Upper lobe of left lung (tissue), 6 donors: ENCODE results near the gene FAM53A. TPM values are rescaled to one million over a fixed set of nuclear protein-coding genes. Genes with fewer than 3 reads are reported as not detected.
A peak's percentile ranks its signal among the peaks of the same experiment; 100 is the strongest.

Experiments used
- ATAC-seq, 2 donors: fragments of 200-7000 bp; cut with Tn5 transposase; one replicate each; pipeline ENCODE4 v1.9.1; 2022; ENCODE audit warnings: mild to moderate bottlenecking in 2 of 2, moderate library complexity in 2 of 2; ENCODE audit not compliant: low FRiP score in 2 of 2
- DNase-seq, 2 donors: peaks; one replicate each; pipeline ENCODE4 v3.0.0-alpha.2; 2019 to 2020
- H3K27ac ChIP-seq, 4 donors: fragments of 200-600 bp; sonication (generic); one replicate each; pipeline ENCODE4 v1.5.1; 2016 to 2019
- H3K27me3 ChIP-seq, 4 donors: fragments of 200-600 bp; sonication (generic); one replicate each; pipeline ENCODE4 v1.5.1; 2017 to 2019
- H3K36me3 ChIP-seq, 4 donors: fragments of 200-600 bp; sonication (generic); one replicate each; pipeline ENCODE4 v1.5.1; 2016 to 2019
- H3K4me1 ChIP-seq, 4 donors: fragments of 200-600 bp; sonication (generic); one replicate each; pipeline ENCODE4 v1.5.1; 2018 to 2019
- H3K4me3 ChIP-seq, 4 donors: fragments of 200-600 bp; sonication (generic); one replicate each; pipeline ENCODE4 v1.5.1; 2017 to 2019; ENCODE audit warnings: mild to moderate bottlenecking in 2 of 4, moderate library complexity in 1 of 4
- H3K9me3 ChIP-seq, 4 donors: fragments of 200-600 bp; sonication (generic); one replicate each; pipeline ENCODE4 v1.5.1; 2018 to 2019
- EP300 ChIP-seq, 4 donors: sonication (generic); formaldehyde crosslinking; IDR thresholded peaks; one replicate each; pipeline ENCODE4 v1.5.1; 2017; ENCODE audit warnings: antibody characterized with exemption in 4 of 4, control low read depth in 2 of 4
- POLR2A ChIP-seq, 4 donors: fragments of 450-650 bp; IDR thresholded peaks; one replicate each; pipeline ENCODE4 v1.5.1; 2016 to 2017; ENCODE audit warnings: antibody characterized with exemption in 4 of 4, mild to moderate bottlenecking in 2 of 4
- POLR2AphosphoS5 ChIP-seq, 2 donors: sonication (generic); formaldehyde crosslinking; IDR thresholded peaks; one replicate each; pipeline ENCODE4 v1.5.1; 2017; ENCODE audit warnings: antibody characterized with exemption in 2 of 2
- WGBS, 2 donors: methylation state at CpG; one replicate each; pipeline ENCODE4 v1.1.5; 2017 to 2018; 5-methylcytosine and 5-hydroxymethylcytosine counted together
- total RNA-seq, 6 donors: library from RNA; depleted of rRNA in 4 of 6; stranded (reverse); fragments of >200 nt in 4 of 6; gene quantifications; one replicate each; pipeline versions ENCODE4 v1.1.0 to v1.2.1, GENCODE V29; 2016 to 2021
- TF ChIP-seq, protein P1 (sequence below), 6 experiments: fragments of 450-650 bp in 4 of 6; fragments of 200-600 bp in 2 of 6; sonication (generic) in 2 of 6; IDR thresholded peaks; one replicate each; pipeline ENCODE4 v1.5.1; 2016 to 2019; ENCODE audit warnings: antibody characterized with exemption in 6 of 6
- donor health status: DM: no; HTN: no; CAD: no; lungs with moderate emphysema.
- donor health status: DM: no; HTN: yes; CAD: no; lungs with severe emphysema.

Gene FAM53A
- total RNA-seq, 6 donors from 2014 or later, result 0.59 to 17.8 (median 2.5) TPM

DNA sequence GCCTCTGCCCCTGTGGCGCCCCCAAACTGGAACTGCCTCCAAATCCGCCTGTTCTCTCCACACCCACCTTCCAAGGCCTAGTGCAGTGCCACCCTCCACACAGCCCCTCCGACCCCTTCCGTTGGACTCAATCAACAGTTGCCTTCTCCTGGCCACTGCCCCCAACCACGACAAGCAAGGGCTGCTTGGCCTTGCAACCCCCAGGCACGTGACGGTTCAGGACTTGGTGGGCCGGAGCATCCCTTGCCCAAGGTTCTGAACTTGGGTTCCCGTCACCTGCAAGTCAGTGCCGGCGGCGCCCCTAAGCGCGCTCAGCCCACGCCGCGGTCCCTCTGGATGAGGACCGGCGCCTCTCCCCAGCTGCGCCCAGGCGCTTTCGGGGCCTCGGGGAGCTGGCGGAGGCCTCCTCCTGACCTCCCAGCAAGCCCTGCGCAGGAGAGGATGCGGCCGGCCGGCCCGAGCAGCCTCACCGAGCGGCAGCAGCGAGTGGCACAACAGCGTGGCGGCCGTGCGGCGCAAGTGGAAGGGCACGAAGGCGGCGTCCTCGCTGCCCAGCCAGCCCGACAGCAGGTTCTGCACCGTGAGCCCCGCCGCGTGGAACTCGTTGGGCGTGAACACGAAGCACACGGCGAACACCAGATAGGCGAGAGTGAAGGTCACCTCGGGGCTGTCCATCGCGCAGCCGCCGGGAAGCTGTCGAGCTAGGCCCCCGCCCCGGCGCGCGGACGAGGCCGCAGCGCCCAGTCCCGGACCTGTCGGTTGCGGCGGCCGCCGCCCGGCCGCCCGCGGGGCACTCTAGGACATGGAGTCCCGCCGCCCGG is 36.3 kb upstream of the FAM53A start:
- DNase-seq (peak; percentile 65 to 93), ATAC-seq (peak; percentile 20 to 49)
- peak overlapping the region; percentile 51 to 83 (median 76) for H3K4me3 ChIP-seq
- H3K4me1 ChIP-seq, result peaks cover 18 to 45% (median 31%) of the 10 kb centered on the region in 4 donors
- TF ChIP-seq EP300 (IDR thresholded peaks at IDR 0.05) (no peak), POLR2A (IDR thresholded peaks at IDR 0.05) (peak in 2 of 4 donors; percentile 47 to 62), POLR2AphosphoS5 (IDR thresholded peaks at IDR 0.05) (peak; percentile 23 to 51)
- peak overlapping the region; percentile 89 to 96 (median 94) for H3K27ac ChIP-seq
- no peaks in the 10 kb centered on the region for H3K27me3 ChIP-seq
- 1 to 3% methylated on average over 17 to 31 of the region's 79 CpGs for WGBS, 2 donors
- H3K36me3 ChIP-seq, result peaks cover 0 to 25% (median 14%) of the 10 kb centered on the region in 4 donors
- H3K9me3 ChIP-seq, result no peaks in the 10 kb centered on the region

DNA sequence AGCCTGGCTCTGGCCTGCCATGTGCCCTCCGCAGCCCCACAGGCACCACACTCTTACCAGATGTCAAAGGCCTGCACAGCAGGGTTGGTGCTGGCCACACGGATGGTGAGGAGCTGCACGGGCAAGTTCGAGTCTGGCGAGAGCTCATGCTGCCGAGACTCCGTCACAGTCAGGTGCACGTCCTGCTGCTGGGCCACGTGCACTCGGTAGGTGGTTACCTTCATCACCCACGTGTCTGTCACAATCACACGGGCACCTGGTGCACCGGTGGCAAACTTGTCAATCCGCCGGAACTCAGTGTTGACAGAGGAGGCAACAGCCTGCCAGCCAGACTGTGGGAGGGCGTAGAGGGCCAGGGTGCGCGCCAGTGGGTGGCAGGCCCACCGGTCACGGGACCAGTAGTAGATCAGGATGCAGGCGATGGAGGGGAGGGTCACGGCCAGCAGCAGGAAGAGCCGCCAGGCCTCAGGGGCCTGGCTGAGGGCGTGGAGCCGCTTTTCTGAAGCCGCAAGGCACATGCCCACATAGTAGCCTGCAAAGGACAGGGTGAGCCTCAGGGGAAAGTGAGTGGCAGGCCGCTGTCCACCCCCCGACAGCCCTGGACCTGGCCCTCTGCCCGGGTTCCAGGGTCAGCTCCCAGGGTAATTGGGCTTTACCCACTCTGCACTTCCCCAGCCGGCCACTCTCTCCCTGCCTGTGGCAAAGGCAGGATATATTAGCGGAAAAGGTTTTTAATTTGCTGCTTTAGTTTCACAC is 34.2 kb upstream of the FAM53A start:
- no peak for ATAC-seq
- H3K4me3 ChIP-seq, result no peak overlapping the region

DNA sequence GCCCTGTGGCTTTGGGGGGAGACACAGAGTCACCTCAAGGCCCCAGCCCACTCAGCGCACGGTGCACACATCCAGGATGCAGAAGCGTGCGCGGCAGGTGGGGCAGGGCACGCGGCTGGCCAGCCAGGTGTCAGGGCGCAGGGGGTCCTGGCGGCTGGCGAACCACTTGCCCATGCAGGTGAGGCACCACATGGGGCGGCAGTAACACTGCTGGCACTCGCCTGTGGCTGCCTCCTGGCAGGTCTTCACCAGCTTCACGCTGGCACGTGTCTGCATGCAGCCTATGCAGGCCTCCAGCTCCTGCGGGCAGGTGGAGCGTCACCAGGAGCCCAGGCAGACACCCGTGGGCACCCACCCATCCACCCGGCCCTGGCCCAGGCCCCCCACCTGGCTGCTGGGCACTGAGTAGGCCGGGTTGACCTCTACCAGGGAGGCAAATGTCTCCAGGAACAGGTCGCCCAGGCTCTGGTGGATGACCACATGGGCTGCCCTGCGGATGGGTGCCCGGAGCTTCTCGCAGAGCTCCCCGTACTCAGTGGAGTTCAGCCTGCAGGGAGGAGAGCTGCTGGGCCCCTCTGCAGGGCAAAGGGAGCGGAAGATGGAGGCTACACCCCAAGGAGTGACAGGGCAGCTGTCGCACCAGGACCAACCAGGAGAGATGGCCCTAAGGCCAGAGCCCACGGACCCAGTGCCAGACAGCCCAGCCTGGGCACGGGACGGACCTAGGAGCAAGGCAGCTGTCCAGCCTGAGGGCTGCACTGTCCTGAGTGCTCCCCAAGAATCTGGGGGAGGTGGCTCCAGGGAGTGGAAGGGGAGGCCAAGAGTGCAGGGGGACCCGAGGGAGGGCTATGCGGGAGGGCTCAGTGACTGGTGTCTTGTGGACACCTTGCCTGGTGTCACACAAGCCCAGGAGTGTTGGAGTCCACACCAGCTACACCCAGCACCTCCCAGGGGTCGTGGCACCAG is 33.3 kb upstream of the FAM53A start:
- peaks cover 0 to 25% (median 12%) of the 10 kb centered on the region in 4 donors for H3K36me3 ChIP-seq
- H3K27me3 ChIP-seq, result no peaks in the 10 kb centered on the region
- TF ChIP-seq EP300 (IDR thresholded peaks at IDR 0.05), result no peak
- no peak for TF ChIP-seq POLR2A (IDR thresholded peaks at IDR 0.05)
- no peak for TF ChIP-seq POLR2AphosphoS5 (IDR thresholded peaks at IDR 0.05)
- TF ChIP-seq, protein P1, sequence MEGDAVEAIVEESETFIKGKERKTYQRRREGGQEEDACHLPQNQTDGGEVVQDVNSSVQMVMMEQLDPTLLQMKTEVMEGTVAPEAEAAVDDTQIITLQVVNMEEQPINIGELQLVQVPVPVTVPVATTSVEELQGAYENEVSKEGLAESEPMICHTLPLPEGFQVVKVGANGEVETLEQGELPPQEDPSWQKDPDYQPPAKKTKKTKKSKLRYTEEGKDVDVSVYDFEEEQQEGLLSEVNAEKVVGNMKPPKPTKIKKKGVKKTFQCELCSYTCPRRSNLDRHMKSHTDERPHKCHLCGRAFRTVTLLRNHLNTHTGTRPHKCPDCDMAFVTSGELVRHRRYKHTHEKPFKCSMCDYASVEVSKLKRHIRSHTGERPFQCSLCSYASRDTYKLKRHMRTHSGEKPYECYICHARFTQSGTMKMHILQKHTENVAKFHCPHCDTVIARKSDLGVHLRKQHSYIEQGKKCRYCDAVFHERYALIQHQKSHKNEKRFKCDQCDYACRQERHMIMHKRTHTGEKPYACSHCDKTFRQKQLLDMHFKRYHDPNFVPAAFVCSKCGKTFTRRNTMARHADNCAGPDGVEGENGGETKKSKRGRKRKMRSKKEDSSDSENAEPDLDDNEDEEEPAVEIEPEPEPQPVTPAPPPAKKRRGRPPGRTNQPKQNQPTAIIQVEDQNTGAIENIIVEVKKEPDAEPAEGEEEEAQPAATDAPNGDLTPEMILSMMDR (IDR thresholded peaks at IDR 0.05), result no peak
- 95 to 96% methylated on average over 11 to 22 of the region's 32 CpGs for WGBS, 2 donors
- peaks cover 34 to 61% (median 40%) of the 10 kb centered on the region in 4 donors for H3K4me1 ChIP-seq
- no peak for ATAC-seq
- no peak overlapping the region for H3K27ac ChIP-seq
- H3K9me3 ChIP-seq, result no peaks in the 10 kb centered on the region
- no peak overlapping the region for H3K4me3 ChIP-seq
- DNase-seq, result peak in 1 of 2 donors; percentile 78

More for the DNA sequence above, 34.2 kb upstream of the FAM53A start:
- TF ChIP-seq EP300 (IDR thresholded peaks at IDR 0.05) (no peak), POLR2A (IDR thresholded peaks at IDR 0.05) (no peak)
- WGBS, 2 donors, result 81 to 86% methylated on average over 27 to 28 of the region's 31 CpGs
- H3K9me3 ChIP-seq, result no peaks in the 10 kb centered on the region
- no peaks in the 10 kb centered on the region for H3K27me3 ChIP-seq
- DNase-seq, result peak in 1 of 2 donors; percentile 72
- peaks cover 0 to 25% (median 12%) of the 10 kb centered on the region in 4 donors for H3K36me3 ChIP-seq
- H3K4me1 ChIP-seq, result peaks cover 31 to 60% (median 45%) of the 10 kb centered on the region in 4 donors
- no peak overlapping the region for H3K27ac ChIP-seq

DNA sequence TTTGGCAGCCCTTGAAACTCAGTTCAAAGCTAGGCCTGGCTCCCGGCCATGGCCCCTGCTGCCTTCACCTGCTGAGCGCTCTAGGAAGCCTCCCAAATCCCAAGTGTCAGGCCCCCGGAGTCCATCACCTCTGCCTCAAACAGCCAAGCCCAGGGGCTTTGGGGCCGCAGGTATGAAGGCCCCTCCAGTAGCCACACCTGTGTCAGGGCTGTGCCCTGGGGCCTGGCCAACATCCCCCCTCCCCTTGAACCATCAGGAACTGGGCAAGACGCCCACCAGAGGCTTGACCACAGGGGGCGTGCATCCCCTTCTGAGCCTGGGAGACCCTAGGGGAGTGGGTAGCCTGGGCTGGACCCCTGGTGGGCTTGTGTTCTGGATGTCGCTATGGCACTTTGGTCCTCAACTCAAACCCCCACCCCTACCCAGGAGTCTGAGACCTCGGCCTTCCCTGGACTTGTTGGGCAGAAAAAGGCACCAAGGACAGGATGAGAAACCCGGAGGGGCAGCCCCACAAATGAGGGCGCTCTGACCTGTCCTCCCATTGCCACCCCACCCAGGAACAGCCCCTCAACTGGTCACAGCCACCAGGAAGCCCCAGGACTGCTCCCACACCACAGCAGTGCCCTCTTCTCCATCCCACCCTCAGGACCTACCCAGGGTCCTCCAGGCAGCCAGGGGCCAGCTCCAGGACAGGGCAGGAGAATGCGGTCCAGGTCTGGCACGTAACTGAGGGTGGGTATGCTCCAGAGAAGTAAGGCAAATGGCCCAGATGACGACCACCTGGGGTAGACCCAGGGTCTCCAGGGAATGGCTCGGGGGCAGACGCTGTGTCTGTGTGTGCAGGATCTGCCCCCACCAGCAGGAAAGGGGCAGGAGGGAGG is 32.2 kb upstream of the FAM53A start:
- ATAC-seq (no peak), DNase-seq (peak in 1 of 2 donors; percentile 9)
- Histone ChIP-seq H3K4me3 (no peak overlapping the region), H3K36me3 (peaks cover 0 to 25% (median 12%) of the 10 kb centered on the region in 4 donors), H3K9me3 (no peaks in the 10 kb centered on the region), H3K4me1 (peaks cover 27 to 50% (median 31%) of the 10 kb centered on the region in 4 donors), H3K27ac (no peak overlapping the region), H3K27me3 (no peaks in the 10 kb centered on the region)
- 82 to 91% methylated on average over 12 to 14 of the region's 15 CpGs for WGBS, 2 donors
- no peak for TF ChIP-seq EP300 (IDR thresholded peaks at IDR 0.05)
- TF ChIP-seq, protein P1 (IDR thresholded peaks at IDR 0.05), result no peak
- TF ChIP-seq POLR2AphosphoS5 (IDR thresholded peaks at IDR 0.05), result no peak
- no peak for TF ChIP-seq POLR2A (IDR thresholded peaks at IDR 0.05)
